NCI-H1436 treated with DMSO at 0.1 percent for 48 hours (cell line): ENCODE measurements around the gene GRIN2A.
"Not testable (repeated sequence)": the region's sequence is repeated elsewhere in the genome, so short reads cannot be mapped to it uniquely, and the experiment has no call there.

ENCODE experiments used
- DNase-seq: peaks from one replicate; lab custom pipeline; 2025; lab: John Stamatoyannopoulos, UW

The GRIN2A gene

DNA sequence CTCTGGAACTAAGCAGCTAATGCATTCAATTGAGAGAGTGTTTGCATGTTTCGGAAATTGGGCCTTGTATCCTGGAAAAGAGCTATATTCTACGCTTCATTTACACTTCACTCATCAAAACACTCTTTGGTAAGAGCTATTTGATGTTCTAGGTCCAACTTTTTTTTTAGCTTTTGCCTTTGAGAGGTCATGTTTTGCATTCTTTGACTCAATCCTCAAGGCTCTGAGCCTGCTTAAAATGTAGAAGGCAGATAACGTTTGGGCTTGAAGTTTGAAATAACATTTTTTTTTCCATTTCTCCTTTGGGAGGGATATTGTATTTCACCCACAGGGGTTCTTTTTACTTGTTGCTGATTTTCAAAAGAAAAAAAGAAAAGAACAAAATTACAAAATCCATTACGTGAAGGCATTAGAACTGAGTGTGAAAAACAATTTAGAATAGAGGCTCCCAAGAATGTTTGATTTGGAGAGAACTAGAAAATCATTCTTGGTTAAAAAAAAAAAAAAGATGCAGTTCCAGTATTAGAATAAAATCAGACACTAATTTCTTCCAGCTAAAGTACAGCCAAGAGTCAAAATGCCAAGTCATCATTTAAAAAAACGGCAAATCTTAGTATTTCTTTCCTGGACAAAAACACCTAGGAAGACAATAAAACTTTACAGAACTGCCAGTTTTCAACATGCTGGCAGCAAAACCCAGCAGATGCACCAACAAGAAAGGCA, 268.5 kb downstream of the GRIN2A start:
- no peak for DNase-seq

DNA sequence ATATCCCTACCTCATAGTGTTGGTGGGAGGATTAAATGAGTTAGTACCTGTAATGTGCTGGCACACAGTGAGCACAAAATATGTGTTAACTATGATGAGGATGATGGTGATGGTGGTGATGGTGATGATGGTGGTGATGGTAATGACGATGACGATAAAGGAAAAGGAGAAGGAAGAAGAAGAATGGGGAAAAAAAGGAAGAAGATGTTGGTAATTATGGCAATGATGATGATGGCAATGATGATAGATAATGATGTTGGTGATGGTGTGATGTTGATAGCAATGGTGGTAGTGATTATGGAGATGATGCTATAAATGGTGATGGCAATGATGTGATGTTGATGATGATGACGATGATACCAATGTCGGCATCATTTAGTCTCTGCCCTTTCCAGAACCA, 270.2 kb downstream of the GRIN2A start:
- DNase-seq = no peak

DNA sequence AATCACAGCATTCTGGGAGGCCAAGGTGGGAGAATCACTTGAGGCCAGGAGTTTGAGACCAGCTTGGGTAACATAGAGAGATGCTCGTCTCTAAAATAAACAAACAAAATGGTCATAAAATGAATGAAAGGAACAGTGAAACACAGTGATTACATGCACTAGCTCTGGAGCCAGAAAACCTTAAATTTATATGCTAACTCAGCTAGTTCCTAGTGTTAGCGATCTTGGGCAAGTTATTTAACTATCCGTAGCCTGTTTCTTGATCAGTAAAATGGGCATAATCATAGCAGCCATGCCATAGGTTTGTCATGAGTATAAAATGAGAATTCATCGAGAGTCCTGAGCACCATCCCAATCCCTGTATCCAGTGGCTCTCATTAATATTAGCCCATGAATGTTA, 271.0 kb downstream of the GRIN2A start:
- no peak for DNase-seq

DNA sequence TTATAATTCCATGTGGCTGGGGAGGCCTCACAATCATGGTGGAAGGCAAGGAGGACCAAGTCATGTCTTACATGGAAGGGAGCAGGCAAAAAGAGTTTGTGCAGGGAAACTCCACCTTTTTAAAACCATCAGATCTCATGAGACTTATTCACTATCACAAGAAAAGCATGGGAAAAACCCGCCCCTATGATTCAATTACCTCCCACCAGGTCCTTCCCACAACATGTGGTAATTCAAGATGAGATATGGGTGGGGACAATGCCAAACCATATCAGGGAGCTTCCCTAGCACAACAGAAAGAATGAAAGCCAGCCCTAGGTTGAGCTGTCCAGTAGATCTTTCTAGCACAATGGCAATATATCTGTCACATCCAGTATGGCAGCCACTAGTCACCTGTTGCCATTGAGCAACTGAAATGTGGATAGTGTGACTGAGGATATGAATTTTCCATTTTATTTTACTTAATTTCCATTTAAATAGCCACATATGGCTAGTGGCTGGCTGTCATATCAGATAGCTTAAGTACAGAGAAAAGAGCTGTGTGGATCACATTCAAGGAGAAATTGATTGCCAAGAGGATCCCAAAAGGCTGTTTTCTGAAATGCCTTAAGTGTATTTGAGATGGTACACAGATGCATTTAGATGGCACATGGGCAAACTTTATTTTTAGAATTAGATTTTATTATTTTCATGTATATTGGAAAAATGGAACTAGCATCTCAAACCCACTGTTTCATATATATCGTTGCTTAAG, 273.0 kb downstream of the GRIN2A start:
- DNase-seq = no peak

DNA sequence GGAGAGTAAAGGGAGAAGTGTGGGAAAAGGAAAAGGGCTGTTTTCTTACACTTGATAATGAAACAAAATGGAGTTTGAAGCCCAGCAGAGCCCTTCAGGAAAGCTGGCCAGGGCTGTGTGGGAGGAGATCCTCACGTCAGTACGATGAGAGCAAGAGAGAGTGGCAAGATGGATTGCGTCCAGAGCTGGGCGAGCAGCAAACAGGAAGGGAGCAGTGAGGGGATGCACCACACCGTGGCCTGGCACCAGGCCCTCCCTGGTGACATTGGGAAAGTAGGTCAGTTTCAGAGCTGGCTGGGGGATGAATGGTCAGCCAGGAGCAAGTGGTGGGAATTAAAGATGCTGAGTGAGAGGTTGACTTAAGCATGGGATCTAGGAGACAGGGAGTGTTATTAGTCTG, 273.6 kb downstream of the GRIN2A start:
- no peak for DNase-seq

DNA sequence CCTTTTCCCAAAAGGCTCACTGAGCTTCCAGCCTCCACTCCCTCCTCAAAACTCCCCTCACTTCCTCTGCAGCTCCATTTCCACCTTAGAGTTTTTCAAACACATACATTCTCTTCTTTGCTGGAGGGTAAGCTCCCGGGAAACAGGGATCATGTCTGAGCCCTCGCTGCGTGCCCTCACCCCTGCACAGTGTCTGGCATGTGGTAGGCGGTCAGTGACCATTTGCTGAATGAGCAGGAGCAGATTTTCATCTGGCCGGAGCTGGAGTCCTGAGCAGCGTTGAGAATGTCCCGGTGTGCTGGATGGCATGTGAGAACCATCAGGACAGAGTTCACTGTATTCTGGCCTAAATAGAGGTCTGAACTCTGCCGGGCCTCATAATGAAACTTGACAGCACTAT, 274.5 kb downstream of the GRIN2A start:
- no peak for DNase-seq

DNA sequence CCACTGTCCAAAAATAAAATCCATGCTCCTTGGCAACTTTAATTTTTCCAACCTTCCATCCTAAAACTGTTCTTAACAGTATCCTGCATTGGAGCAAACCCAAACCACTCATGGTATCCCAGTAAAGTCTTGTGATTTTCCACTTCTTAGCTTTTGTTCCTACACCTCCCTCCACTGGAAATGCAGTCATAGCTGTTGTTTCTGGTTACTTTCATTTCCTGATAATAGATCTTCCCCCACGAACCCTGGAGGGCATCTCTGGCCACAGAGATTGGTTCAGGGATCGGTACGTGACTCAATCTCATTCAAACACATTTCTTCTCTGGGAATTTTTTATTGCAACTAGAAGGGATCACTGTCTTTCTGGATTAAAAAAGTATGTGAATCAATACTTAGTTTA, 276.0 kb downstream of the GRIN2A start:
- DNase-seq = no peak

DNA sequence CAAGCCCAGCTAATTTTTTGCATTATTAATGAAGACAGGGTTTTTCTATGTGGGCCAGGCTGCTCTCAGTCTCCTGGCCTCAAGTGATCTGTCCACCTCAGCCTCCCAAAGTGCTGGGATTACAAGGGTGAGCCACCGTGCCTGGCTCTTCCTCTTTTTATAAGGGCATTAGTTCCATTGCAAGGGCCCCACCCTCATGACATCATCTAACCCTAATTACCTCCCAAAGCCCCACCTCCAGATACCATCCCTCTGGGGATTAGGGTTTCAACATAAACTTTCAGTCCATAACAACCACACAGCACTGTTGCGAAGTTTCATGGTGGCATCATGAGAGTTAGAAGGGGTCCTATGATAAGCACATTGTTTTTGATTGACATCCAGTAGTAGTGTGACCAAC, 277.7 kb downstream of the GRIN2A start:
- DNase-seq = no peak

DNA sequence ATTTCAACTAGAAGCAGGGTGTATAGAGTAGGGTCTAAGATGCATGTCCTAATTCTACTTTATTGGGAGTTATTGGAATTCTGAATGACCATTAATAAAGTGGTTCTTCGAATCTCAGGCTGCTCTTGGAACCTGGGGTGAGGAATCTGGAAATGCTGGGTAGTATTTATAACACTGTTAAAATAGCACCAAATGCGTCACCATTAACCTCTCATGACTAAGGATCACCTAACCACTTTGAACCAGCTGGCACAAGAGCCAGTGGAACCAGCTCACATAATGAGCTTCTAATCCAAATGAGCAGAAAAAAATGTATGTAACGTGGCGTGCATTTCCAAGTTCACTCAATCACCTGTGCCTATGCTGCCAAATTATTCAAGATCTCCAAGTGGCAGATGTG, 281.7 kb downstream of the GRIN2A start:
- no peak for DNase-seq

DNA sequence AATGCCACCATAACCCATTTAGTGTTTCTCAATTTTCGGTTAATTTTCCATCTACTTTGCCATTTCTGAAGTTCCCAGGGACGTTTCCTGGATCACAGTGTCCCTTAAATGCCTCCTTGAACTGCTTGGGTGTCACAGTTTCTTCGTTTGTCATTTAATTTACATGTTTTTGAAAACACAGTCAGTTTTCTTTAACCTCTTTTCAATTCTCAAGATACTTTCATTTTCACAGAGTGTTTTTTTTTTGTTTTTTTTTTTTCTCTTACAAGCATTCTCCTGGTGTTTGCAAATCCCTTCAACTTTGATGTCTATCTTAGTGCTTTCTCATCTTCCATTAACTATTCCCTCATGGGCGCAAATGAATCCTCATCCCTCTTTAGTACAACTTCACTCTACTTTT, 283.7 kb downstream of the GRIN2A start:
- no peak for DNase-seq

DNA sequence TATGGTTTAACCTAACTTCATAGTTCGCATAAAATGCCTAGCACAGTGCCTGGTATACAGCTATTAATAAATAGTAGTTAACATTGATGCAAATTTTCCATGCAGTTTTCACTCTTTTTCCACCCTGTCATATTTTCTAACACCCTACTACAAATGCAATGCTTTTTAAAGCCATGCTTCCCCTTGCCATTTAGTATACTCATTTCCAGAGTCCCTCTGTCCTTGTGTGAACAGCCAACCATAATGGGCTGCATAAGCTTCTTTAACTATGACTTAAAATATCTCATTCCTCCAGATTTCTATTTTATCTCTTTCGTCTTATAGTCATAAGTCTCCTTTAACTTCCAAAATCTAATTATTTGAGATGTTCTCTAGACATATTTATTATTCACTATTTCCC, 284.1 kb downstream of the GRIN2A start:
- no peak for DNase-seq

DNA sequence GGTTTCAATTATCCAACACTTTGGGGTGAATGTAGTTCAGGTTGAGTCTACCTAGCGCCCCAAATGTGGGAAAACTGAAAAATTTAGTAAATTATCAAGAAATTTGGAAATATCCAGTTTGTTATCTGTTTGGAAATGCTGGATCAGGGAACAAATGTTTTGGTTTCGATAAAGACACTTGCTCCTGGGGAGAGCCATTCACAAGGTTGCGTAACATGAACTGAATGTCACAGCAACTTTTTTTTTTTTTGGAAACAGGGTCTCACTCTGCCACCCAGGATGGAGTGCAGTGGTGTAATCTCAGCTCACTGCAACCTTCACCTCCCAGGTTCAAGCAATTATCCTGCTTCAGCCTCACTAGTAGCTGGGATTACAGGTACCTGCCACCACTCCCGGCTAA, 286.4 kb downstream of the GRIN2A start:
- DNase-seq = no peak

DNA sequence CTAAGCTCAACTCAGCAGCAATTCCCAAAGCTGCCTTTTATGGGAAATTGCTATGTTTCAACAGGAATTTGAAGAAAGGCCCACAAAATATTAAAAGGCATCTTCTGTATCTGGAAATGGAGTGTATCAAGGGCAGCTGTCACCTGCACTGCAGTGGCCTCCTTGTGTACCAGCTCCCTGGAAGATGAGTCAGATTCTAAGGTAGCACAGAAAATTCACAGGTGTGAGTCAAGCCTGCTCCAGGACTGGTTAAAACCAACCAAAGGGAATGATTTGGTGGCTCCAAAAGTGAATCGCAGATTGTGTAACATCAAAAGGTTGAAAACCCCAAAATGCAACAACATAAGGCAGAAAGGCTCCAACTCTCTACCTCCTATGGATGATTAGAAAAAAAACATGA, 296.4 kb downstream of the GRIN2A start:
- DNase-seq = no peak

DNA sequence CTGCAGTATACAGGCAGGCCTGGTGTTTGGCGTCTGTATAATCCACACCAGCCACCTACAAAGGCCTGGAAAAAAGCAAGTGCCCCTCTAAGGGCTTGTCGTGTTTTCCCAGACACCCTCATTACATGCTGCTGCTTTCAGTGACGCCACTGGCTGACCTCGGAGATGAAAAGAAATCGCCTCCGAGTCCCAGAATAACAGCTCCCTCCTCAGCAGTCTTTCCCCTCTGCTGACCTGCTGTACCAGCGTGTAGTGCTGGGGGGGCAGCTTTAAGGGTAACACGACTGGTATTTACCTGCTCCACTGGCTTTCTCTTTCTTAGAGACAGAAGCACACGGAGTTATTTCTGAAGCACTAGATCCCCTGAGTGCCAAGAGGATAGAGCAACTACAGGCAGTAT, 296.8 kb downstream of the GRIN2A start:
- no peak for DNase-seq

DNA sequence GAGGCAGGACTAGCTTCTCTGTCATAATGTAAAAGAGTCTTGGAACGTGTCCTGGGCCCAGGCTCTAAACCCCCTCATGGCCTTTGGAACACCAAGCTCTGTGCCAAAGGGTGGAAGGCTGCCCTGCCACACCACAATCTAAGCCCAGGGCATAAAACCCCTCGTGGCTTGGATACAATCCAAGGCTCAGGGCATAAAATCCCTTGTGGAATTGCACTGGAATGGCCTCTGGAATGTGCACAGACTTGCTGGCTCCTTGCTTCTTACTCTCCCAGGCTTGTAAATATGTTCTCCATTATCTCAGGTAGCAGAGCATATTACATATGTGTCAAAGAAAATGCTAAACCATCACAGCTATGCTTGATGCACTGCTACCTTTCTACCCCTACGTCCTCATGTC, 306.2 kb downstream of the GRIN2A start:
- not testable (repeated sequence) for DNase-seq

DNA sequence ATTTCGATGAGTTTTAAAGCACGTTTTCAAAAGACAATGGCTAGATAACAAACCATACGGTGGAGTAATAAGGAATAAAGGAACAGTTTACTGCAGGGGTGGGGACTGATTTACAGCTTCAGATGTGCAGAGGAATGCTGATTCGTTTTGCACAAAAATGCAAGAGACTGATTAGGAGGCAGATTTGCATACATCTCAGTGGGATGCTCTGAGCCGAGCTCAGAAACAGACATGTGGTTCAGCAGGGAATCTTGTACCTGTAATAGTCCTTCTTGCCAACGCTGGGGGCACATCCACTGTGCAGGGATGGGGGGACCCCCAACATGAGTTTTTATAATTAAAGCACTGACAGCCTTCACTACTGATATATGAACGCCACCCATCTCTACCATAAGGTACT, 308.0 kb downstream of the GRIN2A start:
- no peak for DNase-seq

DNA sequence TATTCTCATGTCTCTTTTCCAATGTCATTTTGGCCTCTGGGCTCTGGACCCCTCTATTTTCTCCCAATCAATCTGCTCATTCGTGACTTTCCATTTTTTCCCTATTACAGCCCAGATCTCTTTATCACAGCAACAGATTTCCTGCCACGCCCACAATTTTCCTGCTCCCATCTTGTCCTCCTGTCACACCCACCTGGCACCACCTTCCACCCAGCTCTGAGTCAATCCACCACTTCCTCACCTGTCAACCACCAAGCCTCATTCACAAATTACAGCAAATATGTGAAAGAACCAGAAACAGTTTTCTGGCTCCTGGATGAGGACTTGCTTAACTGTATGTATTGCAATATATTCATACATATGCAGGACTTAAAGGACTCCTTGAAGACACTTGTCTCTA, 311.3 kb downstream of the GRIN2A start:
- no peak for DNase-seq

DNA sequence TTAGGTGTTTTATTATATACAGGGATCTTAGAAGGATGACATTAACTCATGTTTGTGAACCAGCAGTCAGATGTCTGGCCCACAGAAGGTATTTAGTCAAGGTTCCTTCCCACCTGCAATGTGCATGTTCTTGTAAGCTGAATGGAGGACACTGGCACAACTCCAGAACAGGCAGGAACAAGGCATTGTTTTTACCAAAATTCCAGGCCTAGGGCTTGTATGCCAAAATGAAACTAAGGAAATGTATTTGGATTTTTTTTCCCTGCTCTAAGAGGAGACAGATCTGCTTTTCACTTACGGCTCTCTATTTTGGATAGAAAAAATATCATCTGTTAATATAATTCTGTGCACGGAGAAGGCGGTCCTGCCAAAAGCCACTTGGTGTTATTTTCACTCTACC, 312.5 kb downstream of the GRIN2A start:
- DNase-seq = no peak

DNA sequence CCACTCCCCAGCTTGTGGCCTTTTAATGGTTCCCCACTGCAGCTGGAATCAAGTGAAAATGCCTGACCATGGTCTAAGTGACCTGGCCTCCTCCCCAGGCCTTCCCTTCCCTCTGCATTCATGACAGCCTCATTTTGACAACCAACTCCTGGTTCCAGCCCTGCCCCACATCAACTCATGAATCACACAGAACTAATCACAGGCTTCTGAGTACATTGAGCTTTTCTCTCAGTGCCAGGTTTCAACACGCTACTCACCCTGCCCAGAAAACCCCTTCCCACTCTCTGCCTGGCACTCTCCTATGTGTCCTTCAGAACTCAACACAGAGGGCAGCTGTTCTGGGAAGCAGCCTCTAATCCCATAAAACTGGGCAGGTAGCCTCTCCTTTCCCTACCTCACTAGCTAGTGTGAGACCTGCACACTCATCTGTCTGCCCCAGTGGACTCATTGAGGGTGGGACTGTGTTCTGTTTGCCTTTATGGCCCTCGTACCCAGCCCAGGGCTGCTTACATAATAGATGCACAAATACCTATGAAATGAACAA, 313.6 kb downstream of the GRIN2A start:
- DNase-seq = no peak

DNA sequence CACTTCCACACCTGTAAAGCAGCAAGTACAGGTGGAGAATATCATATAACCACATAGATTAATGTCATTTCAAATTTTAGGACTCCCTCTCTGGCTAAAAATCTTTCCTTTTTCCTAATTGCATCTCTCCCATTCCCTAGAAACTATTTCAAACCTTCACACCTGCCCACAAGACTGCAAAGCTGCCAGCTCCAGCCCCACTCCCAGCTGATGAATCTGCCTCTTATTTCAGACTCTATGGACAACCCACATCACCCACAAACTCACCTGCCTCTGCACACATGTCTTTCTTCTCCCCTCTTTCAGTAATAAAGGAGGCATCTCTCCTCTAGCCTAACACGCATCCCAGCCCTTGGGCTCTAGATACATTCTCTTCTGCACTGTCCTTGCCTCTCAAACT, 315.1 kb downstream of the GRIN2A start:
- DNase-seq = no peak

DNA sequence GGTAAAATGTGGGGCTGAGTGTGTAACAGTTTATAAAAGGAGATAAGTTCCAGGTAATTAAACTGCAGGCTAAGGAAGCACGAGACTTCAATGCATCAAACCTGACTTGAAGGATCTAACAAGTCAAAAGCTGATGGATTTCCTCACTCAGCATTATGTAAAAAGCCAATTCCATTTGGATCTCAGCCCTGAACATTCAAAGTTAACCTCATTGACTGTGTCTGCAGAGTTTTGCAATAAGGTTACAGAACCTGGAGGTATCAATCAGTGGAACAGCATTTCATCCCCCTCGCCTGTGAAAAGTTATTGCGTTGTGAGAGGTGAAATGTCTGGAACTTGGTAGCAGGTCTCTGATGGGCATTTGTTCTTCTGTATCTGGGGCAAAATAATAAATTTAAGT, 317.8 kb downstream of the GRIN2A start:
- no peak for DNase-seq

DNA sequence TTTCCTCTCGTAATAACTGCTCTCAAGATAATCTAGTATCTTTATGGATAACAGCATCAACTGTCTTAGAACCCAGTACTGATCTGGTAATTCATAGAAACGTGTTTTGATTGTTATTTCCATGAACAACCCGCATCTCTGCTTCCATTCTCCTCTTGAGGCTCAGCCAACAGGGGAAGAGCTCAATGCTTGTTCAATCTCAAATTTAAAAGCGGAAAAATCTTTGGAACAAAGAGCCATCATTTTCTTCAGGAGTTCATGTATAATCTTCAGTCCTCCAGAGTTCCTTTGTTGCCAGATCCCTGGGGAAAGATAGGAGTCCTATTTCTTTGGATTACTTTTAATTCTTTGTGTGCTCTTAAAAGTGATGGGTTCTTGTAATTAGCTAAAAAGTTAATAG, 319.9 kb downstream of the GRIN2A start:
- no peak for DNase-seq

DNA sequence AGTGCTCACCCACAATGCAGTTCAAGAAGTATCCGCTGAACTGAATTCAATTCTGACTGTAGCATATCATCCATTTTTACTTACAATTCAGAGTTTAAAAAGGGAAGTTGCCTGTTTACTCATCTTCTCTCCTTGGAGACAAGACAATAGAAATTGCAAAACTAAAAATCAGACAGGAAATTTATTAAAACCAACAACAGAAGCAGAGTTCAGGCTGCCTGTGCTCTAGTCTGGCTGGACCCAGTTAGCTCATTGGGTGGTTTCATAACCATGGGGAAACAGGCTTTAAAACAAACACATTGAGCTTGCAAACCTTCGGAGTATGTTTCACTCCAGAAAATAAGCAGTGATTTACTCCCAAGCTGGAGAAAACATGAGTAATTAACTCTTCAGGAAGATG, 321.4 kb downstream of the GRIN2A start:
- no peak for DNase-seq
